ENCODE measurements around the gene CAGE1.
"Not testable (repeated sequence)": the region's sequence is repeated elsewhere in the genome, so short reads cannot be mapped to it uniquely, and the experiment has no call there.

CAGE1 gene

DNA sequence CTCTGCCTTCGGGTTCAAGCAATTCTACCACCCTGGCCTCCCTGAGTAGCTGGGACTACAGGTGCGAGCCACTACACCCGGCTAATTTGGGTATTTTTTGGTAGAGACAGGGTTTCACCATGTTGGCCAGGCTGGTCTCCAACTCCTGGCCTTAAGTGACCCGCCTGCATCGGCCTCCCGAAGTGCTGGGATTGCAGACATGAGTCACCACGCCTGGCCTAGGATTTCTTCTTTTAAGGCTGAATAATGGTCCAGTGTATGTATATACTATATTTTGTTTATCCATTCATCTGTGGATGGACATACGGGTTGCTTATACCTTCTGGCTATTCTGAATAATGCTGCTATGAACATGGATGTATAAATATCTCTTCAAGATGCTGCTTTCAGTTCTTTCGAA, 17.2 kb upstream of the CAGE1 start:
- no peak for DNase-seq

DNA sequence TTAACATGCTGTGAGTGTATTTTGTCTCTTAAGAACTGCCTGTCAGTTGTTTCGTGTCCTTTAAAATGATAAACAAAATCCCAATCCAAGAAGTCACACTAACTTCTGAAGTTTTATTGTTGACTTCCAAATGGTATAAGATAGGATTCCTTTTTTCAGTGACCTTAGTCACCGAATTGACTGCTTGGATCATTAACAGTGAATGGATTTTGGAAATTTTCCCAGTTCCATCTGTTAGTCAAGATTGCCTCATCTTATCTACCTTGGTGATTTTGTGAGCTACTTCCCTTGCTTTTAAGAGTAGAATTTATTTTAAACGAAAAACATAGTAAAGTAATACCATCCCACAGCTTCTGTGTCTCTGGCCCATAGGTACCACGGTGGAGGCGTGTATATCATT, 15.0 kb upstream of the CAGE1 start:
- no peak for DNase-seq

DNA sequence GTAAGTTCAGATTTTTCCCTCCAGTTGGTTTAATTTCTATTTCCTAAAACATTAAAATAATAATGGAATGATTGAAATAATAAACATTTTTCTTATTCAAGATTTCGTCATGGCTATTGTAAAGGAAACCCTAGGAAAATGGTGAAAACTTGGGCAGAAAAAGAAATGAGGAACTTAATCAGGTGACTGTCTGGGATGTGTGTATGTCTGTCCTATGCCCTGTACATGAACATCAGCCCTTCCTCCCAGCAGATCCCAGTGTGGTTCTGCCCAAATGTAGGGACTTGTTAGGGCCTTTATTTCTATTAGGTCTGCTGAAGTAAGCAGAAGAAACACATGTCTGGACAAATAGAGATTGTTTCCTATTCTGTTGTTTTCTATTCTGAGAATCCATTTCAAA, 13.2 kb upstream of the CAGE1 start:
- DNase-seq = no peak

DNA sequence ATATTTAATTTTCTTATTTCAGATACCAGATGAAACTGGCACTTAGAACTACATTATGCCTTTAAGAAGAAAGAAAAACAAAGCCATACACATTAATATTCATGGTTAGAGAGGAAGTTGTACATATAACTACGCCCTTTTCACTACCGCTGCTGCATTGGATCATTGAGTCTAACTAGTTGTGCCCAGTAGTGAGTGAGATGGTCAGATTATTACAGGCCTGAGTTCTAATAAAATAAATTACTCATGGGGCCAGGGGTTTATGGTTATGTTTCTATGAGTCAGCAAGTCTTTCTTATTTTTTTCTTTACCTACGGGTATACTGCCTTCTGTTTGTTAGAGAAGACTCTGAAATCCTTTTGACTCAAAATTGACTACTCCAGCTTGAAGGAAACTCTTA, 11.5 kb upstream of the CAGE1 start:
- no peak for DNase-seq

DNA sequence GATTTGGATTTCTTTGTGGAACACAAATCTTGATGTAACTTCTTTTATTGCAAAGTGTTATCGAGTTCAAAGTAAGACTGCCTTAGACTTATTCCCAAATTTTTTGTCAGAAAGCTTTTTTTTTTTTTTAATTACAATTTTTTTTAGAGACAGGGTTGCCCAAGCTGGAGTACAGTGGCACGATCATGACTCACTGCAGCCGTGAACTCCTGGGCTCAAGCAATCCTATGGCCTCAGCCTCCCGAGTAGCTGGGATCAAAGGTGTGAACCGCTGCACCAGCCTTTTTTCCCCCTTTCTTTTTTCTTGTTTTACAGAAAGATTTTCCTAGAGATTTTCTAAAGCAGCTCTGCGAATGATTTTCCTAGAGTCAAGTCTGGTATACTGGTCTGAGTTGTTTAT, 2.9 kb upstream of the CAGE1 start:
- no peak for DNase-seq

DNA sequence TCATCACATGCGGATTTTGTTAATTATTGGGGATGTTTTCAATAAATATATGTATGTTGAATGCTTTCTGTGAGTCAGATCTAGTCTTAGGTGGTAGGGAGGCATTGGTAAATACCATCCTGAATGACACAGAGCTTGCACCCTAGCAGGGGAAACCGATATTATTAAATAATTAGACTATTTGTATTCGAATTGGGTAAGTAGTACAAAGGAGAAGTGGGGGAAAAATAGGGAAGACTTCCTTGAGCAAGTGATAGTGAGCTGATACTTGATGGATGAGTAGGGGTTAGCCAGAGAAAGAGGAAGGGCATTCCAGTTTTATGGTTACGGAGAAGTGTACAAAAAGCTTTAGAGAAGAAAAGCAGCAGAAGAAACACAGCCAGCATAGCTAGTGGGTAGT, 1.6 kb upstream of the CAGE1 start:
- DNase-seq = no peak

DNA sequence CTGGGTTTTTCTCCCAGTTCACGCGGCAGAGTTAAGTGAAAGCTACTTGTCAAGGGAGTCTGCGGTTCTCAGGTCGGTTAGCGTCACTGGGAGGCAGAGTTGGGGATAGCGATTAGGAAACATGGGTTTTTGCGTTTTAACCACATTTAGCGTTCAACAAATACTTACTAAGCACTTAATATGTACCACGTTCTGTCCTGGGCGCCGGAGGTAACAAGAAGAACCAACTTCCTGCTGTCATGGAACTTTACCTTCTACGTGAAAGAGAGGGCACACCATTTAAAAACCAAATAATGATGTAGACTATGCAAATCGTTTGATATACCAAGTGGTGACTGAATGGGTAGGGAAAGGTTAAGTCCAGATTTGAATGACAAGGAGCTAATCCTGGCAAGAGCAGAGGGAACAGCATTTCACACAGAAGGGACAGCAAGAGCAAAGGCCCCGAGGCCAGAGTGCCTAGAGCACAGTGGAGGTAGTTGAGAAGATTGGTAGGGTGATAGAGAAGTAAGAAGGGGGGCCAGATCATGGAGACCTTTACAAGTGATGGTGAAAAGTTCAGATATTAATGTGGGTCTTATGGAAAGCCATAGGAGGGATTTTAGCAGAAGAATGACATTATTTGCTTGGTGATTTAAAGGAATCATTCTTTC, 810 bp upstream of the CAGE1 start:
- DNase-seq = no peak

DNA sequence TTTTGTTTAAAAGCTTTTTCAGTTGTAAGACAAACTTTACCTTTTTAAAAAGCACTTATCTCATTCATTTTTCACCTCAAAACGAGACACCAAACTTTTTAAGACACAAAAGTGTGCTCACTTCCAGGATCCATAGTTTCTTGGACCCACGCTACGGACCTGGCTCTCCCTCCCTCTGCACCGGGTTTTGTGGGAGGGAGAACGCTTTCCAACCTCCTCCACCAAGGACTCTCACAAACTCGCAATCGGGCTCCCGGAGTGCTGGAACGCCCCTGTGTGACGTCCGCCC, 436 bp downstream of the CAGE1 start:
- no peak for DNase-seq

DNA sequence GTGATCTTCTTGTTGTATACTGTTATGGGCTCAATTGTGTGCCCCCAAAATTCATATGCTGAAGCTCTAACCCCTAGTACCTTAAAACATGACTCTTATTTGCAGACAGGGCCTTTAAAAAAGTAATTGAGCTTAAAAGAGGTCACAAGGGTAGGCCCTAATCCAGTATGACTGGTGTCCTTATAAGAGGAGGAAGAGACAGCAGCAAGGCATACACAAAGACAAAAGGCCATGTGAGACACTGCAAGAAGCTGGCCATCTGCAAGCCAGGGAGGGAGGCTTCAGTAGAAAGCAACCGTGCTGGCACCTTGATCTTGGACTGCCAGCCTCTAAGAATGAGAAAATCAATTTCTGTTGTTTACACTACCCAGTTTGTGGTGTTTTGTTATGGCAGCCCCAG, 8.4 kb downstream of the CAGE1 start:
- no peak for DNase-seq

DNA sequence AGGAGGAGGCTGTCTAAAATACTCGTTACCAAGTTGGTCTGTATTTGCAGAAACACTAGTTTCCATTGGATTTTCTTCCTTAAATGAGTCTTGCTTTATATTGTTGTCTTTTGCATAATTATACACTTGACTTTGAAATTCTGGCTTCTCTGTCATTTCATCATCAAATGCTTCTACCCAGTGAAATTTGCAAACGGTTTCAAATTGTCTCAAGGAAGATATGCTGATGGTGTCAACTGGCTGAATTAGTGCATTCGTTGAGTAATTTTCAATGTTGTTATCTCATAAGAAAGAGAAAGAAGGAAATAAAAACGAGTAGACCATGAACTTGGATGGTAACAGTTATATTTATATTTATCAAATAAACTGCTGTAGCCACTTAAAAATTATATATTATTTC, 10.8 kb downstream of the CAGE1 start:
- DNase-seq = no peak

DNA sequence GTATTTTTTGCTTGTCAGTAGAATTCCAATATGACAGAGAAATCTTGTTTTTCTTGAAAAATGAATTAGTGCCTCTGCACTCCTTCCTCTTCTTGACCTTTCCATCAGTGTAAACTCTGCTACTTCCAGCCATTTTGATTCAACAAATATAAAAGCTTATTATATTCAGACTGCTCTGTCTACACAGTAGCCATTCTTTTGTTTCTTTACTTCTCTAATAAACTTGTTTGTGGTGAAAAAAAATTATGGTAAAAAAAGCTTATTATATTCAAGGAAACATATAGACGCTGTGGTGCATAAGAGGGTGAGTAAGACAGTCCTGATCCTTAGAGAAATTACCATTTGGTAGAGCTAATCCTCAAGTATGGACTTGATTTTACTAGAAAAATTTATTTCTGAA, 11.6 kb downstream of the CAGE1 start:
- no peak for DNase-seq

DNA sequence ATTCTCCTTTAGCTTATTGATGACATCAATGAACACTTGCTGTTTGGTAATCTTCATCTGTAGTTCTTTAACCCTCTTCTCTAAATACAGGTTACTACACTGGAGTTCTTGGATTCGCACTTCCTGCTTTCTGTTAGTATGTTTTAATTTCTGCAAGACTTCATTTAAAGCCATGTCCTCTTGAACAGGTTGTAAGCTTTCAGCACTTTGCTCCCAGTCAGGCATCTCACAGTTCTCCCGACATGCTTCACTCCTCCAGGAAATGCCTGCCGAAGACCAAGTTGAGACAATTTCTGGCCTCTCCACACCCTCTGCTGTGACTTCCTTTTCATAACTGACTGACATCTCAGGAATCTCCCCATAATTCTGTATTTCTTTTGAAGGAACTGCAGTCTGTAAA, 15.8 kb downstream of the CAGE1 start:
- DNase-seq = no peak

DNA sequence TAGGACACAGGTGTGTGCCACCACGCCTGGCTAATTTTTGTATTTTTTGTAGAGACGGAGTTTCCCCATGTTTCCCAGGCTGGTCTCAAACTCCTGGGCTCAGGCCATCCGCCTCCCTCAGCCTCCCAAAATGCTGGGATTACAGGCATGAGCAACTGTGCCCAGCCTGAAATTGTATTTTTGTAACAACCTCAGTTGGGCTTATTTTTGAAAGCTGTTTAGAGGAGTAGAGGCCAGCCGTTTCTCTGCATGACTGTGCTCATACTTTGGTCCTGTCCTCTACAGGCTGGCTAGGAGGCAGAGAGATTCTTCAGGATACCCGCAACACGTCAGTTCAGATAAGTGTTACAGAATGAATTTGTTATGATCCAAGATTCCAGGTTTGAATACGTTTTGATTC, 22.1 kb downstream of the CAGE1 start:
- DNase-seq = no peak

DNA sequence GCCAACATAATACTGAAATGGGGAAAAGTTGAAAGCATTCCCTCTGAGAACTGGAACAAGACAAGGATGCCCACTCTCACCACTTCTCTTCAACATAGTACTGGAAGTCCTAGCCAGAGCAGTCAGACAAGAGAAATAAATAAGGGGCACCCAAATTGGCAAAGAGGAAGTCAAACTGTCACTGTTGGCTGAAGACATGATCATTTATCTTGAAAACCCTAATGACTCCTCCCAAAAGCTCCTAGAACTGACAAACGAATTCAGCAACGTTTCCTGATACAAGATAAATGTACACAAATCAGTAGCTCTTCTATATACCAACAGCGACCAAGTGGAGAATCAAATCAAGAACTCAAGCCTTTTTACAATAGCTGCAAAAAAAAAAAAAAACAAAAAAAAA, 37.6 kb downstream of the CAGE1 start:
- DNase-seq = not testable (repeated sequence)

DNA sequence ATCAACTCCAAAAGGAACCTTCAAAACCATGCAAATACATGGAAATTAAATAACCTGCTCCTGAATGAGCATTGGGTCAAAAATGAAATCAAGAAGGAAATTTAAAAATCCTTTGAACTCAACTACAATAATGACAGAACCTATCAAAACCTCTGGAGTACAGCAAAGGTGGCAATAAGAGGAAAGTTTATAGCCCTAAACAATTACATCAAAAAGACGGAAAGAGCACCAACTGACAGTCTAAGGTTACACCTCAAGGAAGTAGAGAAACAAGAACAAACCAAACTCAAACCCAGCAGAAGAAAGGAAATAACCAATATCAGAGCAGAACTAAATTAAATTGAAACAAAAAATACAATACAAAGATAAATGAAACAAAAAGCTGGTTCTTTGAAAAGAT, 39.0 kb downstream of the CAGE1 start:
- DNase-seq = not testable (repeated sequence)

DNA sequence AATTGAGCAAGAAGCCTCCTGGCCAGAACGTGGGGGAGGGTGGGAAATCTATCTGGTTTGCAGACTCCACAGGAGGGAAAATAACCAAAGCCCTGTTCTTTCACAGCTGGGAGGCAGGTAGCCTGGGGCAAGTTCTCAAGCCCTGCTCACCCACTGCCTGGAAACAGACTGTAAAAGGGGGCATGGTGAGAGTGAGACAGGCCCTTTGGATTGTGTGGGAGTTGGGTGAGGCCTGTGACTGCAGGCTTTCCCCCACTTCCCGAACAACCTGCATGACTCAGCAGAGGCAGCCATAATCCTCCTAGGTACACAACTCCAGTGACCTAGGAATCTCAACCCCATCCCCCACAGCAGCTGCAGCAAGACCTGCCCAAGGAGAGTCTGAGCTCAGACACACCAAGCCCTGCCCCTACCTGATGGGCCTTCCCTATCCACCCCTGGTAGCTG, 42.0 kb downstream of the CAGE1 start:
- not testable (repeated sequence) for DNase-seq

DNA sequence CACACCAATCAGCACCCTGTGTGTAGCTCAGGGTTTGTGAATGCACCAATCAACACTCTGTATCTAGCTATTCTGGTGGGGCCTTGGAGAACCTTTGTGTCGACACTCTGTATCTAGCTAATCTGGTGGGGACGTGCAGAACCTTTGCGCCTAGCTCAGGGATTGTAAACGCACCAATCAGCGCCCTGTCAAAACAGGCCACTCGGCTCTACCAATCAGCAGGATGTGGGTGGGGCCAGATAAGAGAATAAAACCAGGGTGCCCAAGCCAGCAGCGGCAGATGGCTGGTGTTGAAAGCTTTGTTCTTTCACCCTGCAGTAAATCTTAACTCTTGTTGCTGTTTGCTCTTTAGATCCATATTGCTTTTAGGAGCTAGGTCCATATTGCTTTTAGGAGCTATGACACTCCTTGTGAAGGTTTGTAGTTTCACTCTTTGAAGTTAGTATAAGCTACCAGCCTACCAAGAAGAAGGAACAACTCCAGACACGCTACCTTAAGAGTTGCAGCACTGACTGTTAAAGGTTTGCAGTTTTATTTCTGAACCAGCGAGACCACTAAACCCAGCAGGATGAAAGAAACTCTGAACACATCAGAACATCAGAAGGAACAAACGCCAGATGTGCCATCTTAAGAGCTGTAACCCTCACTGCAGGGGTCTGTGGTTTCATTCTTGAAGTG, 44.6 kb downstream of the CAGE1 start:
- not testable (repeated sequence) for DNase-seq

DNA sequence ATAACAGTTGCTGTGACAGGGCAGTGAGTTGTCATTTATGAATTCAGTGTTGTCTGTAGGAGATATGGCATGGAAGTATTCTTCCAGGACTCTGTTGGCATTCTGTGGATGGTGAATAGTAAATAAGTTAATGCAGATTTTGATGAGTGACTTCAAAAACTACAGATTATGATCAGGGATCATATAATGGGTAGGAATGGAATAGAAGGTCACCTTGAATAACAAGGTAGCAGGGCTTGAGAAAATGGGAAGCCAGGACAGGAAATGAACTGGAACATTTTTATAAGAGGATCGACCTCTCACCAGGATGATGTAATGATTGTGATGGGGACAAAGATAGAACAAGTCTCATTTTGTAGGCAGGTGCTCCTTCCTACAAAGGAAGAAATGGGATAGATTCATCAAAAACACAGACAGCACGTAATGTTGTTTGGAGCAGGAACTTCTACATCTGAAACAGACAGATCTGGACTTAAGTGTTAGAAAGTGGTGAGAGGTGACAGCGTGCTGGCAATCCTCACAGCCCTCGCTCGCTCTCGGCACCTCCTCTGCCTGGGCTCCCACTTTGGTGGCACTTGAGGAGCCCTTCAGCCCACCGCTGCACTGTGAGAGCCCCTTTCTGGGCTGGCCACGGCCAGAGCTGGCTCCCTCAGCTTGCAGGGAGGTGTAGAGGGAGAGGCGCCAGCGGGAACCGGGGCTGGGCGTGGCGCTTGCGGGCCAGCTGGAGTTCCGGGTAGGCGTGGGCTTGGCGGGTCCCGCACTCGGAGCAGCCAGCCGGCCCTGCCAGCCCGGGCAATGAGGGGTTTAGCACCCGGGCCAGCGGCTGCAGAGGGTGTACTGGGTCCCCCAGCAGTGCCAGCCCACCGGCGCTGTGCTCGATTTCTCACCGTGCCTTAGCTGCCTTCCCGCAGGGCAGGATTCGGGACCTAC, 45.7 kb downstream of the CAGE1 start:
- DNase-seq = no peak

DNA sequence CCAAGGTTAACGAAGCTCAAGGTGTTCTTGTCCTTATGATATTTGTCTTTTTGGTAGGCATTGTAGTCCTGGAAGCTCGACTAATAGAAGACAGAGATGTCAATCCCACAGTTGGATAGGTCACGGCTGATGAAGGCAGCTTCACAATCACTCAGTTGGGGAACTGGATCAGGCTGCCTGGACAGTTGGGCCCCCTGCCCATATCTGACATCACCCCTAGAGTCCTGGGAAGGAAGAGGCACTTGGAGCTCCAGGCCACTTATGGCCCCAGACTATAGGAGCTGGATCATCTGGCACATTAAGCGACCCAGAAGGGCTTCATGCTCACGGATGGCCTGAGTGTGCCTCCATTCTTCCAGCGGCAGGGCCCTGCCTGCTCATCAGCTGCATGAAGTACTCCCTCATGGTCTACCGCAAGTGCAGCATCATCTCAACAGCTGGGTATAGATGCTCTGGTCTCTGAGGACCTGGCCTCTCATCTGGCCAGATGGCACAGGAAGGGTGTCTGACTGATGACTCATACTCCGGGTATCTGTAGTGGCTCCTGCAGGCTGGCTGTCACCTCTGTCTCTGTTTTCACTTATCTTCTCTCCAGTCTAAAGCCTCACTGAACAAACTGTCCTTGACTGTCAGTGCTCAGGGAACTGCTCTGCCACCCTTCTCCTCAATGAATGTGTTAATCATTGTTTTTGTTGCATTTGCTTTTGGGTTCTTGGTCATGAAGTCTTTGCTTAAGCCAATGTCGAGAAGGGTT, 47.4 kb downstream of the CAGE1 start:
- DNase-seq = no peak

DNA sequence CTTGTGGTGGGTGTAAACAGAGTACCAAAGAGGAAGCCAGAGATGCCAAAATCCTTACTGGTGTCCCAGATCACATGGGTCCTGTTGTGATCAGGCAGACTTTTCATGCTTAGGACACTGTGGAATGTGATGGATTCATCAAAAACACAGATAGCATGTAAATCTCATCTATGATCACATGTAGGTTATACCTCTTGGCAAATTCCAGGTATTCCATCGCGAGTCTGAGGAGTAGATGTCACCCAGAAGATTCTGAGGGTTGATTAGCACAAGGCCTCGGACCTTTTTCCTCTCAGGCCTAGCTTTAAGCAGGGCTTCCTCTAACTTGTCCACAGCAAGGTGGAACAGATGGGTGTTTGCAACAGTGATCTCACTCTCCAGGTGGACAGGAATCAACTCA, 48.3 kb downstream of the CAGE1 start:
- DNase-seq = no peak

DNA sequence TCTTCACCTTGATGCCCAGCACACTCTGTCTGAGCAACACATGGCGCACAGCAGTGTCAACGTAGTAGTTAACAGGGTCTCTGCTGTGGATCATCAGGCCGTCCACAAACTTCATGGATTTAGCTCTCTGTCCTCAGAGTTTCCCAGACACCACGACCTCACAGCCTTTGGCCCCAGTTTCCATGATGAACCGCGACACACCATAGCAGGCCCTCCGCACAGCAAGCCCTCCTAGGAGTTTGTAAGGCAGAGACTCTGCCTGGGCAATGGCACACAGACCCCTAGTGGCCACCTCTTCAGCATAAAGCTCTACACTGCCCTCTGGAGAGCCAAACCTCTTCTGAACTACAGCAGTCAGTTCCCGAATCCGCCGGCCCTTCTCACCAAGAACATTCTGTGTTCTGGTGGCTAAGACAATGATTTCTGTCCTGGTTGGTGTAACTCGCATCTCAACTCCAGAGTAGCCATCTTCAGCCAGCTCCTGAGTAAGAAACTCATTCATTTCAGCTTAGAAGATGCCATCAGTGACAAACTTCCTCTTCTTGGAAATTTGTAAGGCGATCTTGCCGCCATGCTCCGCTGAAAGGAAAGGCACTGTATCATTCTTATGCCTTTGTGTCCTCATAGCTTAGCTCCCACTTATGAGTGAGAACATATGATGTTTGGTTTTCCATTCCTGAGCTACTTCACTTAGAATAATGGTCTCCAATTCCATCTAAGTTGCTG, 50.4 kb downstream of the CAGE1 start:
- not testable (repeated sequence) for DNase-seq

DNA sequence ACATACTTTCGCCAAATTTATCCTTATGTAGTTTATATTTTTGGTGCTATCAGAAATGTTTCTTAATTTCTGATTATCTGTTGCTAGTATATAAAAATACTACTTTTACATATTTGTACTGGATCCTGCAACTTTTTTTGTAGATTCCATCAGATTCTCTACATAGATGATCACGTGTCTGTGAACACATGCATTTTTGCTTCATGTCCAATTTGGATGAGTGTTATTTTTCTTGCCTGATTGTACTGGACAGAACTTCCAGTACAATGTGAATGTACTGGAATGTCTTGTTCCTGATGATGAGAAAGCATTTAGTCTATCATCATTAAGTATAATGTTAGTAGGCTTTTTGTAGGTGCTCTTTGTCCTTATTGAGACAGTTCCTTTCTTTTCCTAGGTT, 51.5 kb downstream of the CAGE1 start:
- DNase-seq = no peak

DNA sequence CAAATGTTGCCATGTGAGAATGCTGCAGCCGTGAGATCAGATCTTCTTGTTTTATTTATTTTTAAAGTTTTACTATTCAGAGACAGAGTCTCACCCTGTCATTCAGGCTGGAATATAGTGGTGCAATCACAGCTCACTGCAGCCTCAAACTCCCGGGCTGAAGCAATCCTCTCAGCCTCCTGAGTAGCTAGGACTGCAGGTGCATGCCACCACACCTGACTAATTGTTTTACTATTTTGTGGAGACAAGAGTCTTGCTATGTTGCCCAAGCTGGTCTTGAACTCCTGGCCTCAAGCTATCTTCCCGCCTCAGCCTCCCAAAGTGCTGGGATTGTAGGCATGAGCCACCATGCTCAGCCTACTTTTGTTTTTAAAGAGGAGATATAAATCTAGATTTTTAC, 54.0 kb downstream of the CAGE1 start:
- no peak for DNase-seq
